Kidney epithelial cell (primary cell): Measurements from ENCODE around the gene PLXNC1. TPM values are rescaled to one million over a fixed set of nuclear protein-coding genes. Genes with fewer than 3 reads are reported as not detected.

Experiments used
- DNase-seq: peaks from one replicate; pipeline ENCODE4 v3.0.0-alpha.2; 2010; ENCODE audit warnings: low read depth
- H3K27me3 ChIP-seq: 2 replicates; pipeline ENCODE4 v1.6.0; 2011; ENCODE audit warnings: low read length; ENCODE audit not compliant: control insufficient read depth, insufficient read depth
- H3K36me3 ChIP-seq: 2 replicates; pipeline ENCODE4 v1.5.1; 2011; ENCODE audit warnings: low read length; ENCODE audit not compliant: control insufficient read depth, insufficient read depth
- H3K4me3 ChIP-seq: 2 replicates; pipeline ENCODE4 v1.5.1; 2011; ENCODE audit warnings: low read depth, mild to moderate bottlenecking, control low read depth, low read length
- CTCF ChIP-seq: IDR thresholded peaks from 2 replicates; pipeline ENCODE4 v1.5.1; 2011; ENCODE audit warnings: mild to moderate bottlenecking, moderate library complexity, low read length, control low read depth, inconsistent platforms; ENCODE audit not compliant: insufficient read depth, poor library complexity, severe bottlenecking
- total RNA-seq: library from RNA; depleted of rRNA; stranded (reverse); fragments of >200 nt; gene quantifications from 2 replicates; pipeline ENCODE4 v1.2.3, GENCODE V29; 2015

Gene PLXNC1
- total RNA-seq, 1 donor from 2014 or later = 0.21 TPM

- no peak for TF ChIP-seq CTCF
- no peaks in the 10 kb centered on the region for H3K36me3 ChIP-seq
- no peak overlapping the region for H3K4me3 ChIP-seq
- no peak for DNase-seq
- peaks cover 4% of the 10 kb centered on the region for H3K27me3 ChIP-seq
These were observed 22.3 kb upstream of the PLXNC1 start for GRCh38 chr12:94126067-94126466.

- no peak for TF ChIP-seq CTCF
- no peak overlapping the region for H3K4me3 ChIP-seq
- H3K36me3 ChIP-seq = no peaks in the 10 kb centered on the region
- no peak for DNase-seq
- peaks cover 4% of the 10 kb centered on the region for H3K27me3 ChIP-seq
These were observed 20.9 kb upstream of the PLXNC1 start for GRCh38 chr12:94127239-94128131.

- no peaks in the 10 kb centered on the region for H3K36me3 ChIP-seq
- H3K27me3 ChIP-seq = peaks cover 4% of the 10 kb centered on the region
- no peak for DNase-seq
- H3K4me3 ChIP-seq = no peak overlapping the region
- TF ChIP-seq CTCF = no peak
These were observed 20.1 kb upstream of the PLXNC1 start for GRCh38 chr12:94128280-94128679.

- Histone ChIP-seq H3K36me3 (no peaks in the 10 kb centered on the region), H3K4me3 (no peak overlapping the region), H3K27me3 (peaks cover 4% of the 10 kb centered on the region)
- peak; percentile 65 for TF ChIP-seq CTCF
- peak; percentile 12 for DNase-seq
These were observed 14.2 kb upstream of the PLXNC1 start for GRCh38 chr12:94133964-94134795.

GRCh38 chr12:94135896-94136295 lies 12.5 kb upstream of the PLXNC1 start:
- no peaks in the 10 kb centered on the region for H3K27me3 ChIP-seq
- no peak overlapping the region for H3K4me3 ChIP-seq
- TF ChIP-seq CTCF = no peak
- no peaks in the 10 kb centered on the region for H3K36me3 ChIP-seq
- DNase-seq = no peak
